Measurements from ENCODE around the gene CNKSR3.

The CNKSR3 gene

DNA sequence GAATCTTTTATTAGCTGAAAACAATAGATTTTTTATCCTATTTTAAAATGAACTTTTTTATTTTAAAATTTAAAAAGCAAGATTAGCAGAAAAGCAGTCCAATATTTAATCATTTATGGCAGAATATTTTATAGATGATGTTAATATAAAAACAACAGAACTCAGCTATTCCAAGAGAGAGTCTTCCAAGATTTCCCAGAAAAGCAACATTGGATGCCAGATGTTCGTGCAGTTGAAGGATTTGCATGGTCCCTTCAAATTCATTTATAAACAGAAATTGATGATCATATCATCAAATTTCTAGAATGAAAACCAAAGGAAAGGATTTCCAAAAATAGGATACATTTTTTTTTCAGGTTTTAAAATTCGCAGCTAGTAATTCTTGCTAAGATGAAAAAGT is 25.4 kb upstream of the CNKSR3 start:
- no peak overlapping the region for H3K18ac ChIP-seq (ENCODE audit: low read length)
- no peak overlapping the region for H3K27ac ChIP-seq (replicated peaks; ENCODE audit: low read length)
- H2AK5ac ChIP-seq (ENCODE audit: low read depth, low read length): no peak overlapping the region
- WGBS, 2 donors (ENCODE audit: extremely low coverage in 2 of 2, insufficient read length in 2 of 2, insufficient replicate concordance in 1 of 2): no CpG with 5 or more reads among the region's 2 CpGs
- H4K8ac ChIP-seq (ENCODE audit: low read depth, low read length): no peak overlapping the region
- no peak overlapping the region for H4K91ac ChIP-seq (ENCODE audit: low read depth, low read length, poor library complexity)
- no peak overlapping the region for H3K9ac ChIP-seq (ENCODE audit: low read depth, low read length, poor library complexity)
- no peak overlapping the region for H3K4ac ChIP-seq (ENCODE audit: low read length)
- no peaks in the 10 kb centered on the region for H3K9me3 ChIP-seq (replicated peaks in 1 of 2; ENCODE audit: control insufficient read depth in 2 of 2, insufficient read depth in 1 of 2, low read depth in 1 of 2, low read length in 2 of 2)
- peaks cover 9 to 16% of the 10 kb centered on the region in 2 donors for H3K4me1 ChIP-seq (ENCODE audit: control insufficient read depth in 2 of 2, insufficient read depth in 1 of 2, low read depth in 1 of 2, low read length in 2 of 2)
- H3K36me3 ChIP-seq (replicated peaks in 1 of 2; ENCODE audit: control insufficient read depth in 2 of 2, insufficient read depth in 2 of 2, low read length in 2 of 2): no peaks in the 10 kb centered on the region
- H3K4me3 ChIP-seq (ENCODE audit: low read length in 2 of 2): no peak overlapping the region
- H3K23ac ChIP-seq (ENCODE audit: low read depth, low read length, poor library complexity): no peak overlapping the region
- peaks cover 0 to 12% (median 0%) of the 10 kb centered on the region in 3 experiments for H3K27me3 ChIP-seq (ENCODE audit: control insufficient read depth in 3 of 3, insufficient read depth in 3 of 3, low read depth in 1 of 3, low read length in 3 of 3)
- no peaks in the 10 kb centered on the region for H3K79me1 ChIP-seq (ENCODE audit: low read depth, low read length)
- DNase-seq (ENCODE audit: low spot score): no peak
- H2BK120ac ChIP-seq (ENCODE audit: low read depth, low read length): no peak overlapping the region
- H3K4me2 ChIP-seq (ENCODE audit: insufficient read depth, low read length, poor library complexity, severe bottlenecking): no peak overlapping the region
- no peak overlapping the region for H2BK5ac ChIP-seq (ENCODE audit: low read length)
- no peak overlapping the region for H3K14ac ChIP-seq (ENCODE audit: low read length)
- H2BK15ac ChIP-seq (ENCODE audit: low read length): no peak overlapping the region
- H2BK12ac ChIP-seq (ENCODE audit: low read length): no peak overlapping the region
- H2AFZ ChIP-seq (ENCODE audit: low read length): no peak overlapping the region

- no peak overlapping the region for H3K4ac ChIP-seq (ENCODE audit: low read length)
- H4K8ac ChIP-seq (ENCODE audit: low read depth, low read length): no peak overlapping the region
- H4K91ac ChIP-seq (ENCODE audit: low read depth, low read length, poor library complexity): no peak overlapping the region
- no peak overlapping the region for H3K4me2 ChIP-seq (ENCODE audit: insufficient read depth, low read length, poor library complexity, severe bottlenecking)
- no peak overlapping the region for H2BK15ac ChIP-seq (ENCODE audit: low read length)
- H2AK5ac ChIP-seq (ENCODE audit: low read depth, low read length): no peak overlapping the region
- no peaks in the 10 kb centered on the region for H3K9me3 ChIP-seq (replicated peaks in 1 of 2; ENCODE audit: control insufficient read depth in 2 of 2, insufficient read depth in 1 of 2, low read depth in 1 of 2, low read length in 2 of 2)
- no peaks in the 10 kb centered on the region for H3K79me1 ChIP-seq (ENCODE audit: low read depth, low read length)
- no peak overlapping the region for H3K9ac ChIP-seq (ENCODE audit: low read depth, low read length, poor library complexity)
- no peak overlapping the region for H2BK12ac ChIP-seq (ENCODE audit: low read length)
- no peak overlapping the region for H3K18ac ChIP-seq (ENCODE audit: low read length)
- H2BK120ac ChIP-seq (ENCODE audit: low read depth, low read length): no peak overlapping the region
- no peak for DNase-seq (ENCODE audit: low spot score)
- no peak overlapping the region for H3K23ac ChIP-seq (ENCODE audit: low read depth, low read length, poor library complexity)
- no peaks in the 10 kb centered on the region for H3K36me3 ChIP-seq (replicated peaks in 1 of 2; ENCODE audit: control insufficient read depth in 2 of 2, insufficient read depth in 2 of 2, low read length in 2 of 2)
- H3K4me3 ChIP-seq (ENCODE audit: low read length in 2 of 2): no peak overlapping the region
- H2BK5ac ChIP-seq (ENCODE audit: low read length): no peak overlapping the region
- H3K14ac ChIP-seq (ENCODE audit: low read length): no peak overlapping the region
- no peak overlapping the region for H3K27ac ChIP-seq (replicated peaks; ENCODE audit: low read length)
- no peak overlapping the region for H2AFZ ChIP-seq (ENCODE audit: low read length)
- peaks cover 0 to 12% (median 0%) of the 10 kb centered on the region in 3 experiments for H3K27me3 ChIP-seq (ENCODE audit: control insufficient read depth in 3 of 3, insufficient read depth in 3 of 3, low read depth in 1 of 3, low read length in 3 of 3)
- peaks cover 9 to 16% of the 10 kb centered on the region in 2 donors for H3K4me1 ChIP-seq (ENCODE audit: control insufficient read depth in 2 of 2, insufficient read depth in 1 of 2, low read depth in 1 of 2, low read length in 2 of 2)
- WGBS, 2 donors (ENCODE audit: extremely low coverage in 2 of 2, insufficient read length in 2 of 2, insufficient replicate concordance in 1 of 2): no CpG with 5 or more reads among the region's 3 CpGs
These were observed 24.7 kb upstream of the CNKSR3 start for GRCh38 chr6:154535147-154535546.

GRCh38 chr6:154534531-154534930 is 24.0 kb upstream of the CNKSR3 start:
- H2BK12ac ChIP-seq (ENCODE audit: low read length): no peak overlapping the region
- no peak overlapping the region for H2BK120ac ChIP-seq (ENCODE audit: low read depth, low read length)
- no CpG with 5 or more reads among the region's 2 CpGs for WGBS, 2 donors (ENCODE audit: extremely low coverage in 2 of 2, insufficient read length in 2 of 2, insufficient replicate concordance in 1 of 2)
- no peaks in the 10 kb centered on the region for H3K79me1 ChIP-seq (ENCODE audit: low read depth, low read length)
- H3K9me3 ChIP-seq (replicated peaks in 1 of 2; ENCODE audit: control insufficient read depth in 2 of 2, insufficient read depth in 1 of 2, low read depth in 1 of 2, low read length in 2 of 2): no peaks in the 10 kb centered on the region
- no peak overlapping the region for H3K4me3 ChIP-seq (ENCODE audit: low read length in 2 of 2)
- H3K4ac ChIP-seq (ENCODE audit: low read length): no peak overlapping the region
- no peak overlapping the region for H3K14ac ChIP-seq (ENCODE audit: low read length)
- peaks cover 9 to 16% of the 10 kb centered on the region in 2 donors for H3K4me1 ChIP-seq (ENCODE audit: control insufficient read depth in 2 of 2, insufficient read depth in 1 of 2, low read depth in 1 of 2, low read length in 2 of 2)
- H4K91ac ChIP-seq (ENCODE audit: low read depth, low read length, poor library complexity): no peak overlapping the region
- H3K23ac ChIP-seq (ENCODE audit: low read depth, low read length, poor library complexity): no peak overlapping the region
- no peaks in the 10 kb centered on the region for H3K36me3 ChIP-seq (replicated peaks in 1 of 2; ENCODE audit: control insufficient read depth in 2 of 2, insufficient read depth in 2 of 2, low read length in 2 of 2)
- no peak overlapping the region for H3K27ac ChIP-seq (replicated peaks; ENCODE audit: low read length)
- no peak overlapping the region for H3K4me2 ChIP-seq (ENCODE audit: insufficient read depth, low read length, poor library complexity, severe bottlenecking)
- H3K27me3 ChIP-seq (ENCODE audit: control insufficient read depth in 3 of 3, insufficient read depth in 3 of 3, low read depth in 1 of 3, low read length in 3 of 3): peaks cover 0 to 12% (median 0%) of the 10 kb centered on the region in 3 experiments
- DNase-seq (ENCODE audit: low spot score): no peak
- no peak overlapping the region for H3K18ac ChIP-seq (ENCODE audit: low read length)
- H3K9ac ChIP-seq (ENCODE audit: low read depth, low read length, poor library complexity): no peak overlapping the region
- no peak overlapping the region for H2BK15ac ChIP-seq (ENCODE audit: low read length)
- H2AFZ ChIP-seq (ENCODE audit: low read length): no peak overlapping the region
- no peak overlapping the region for H2BK5ac ChIP-seq (ENCODE audit: low read length)
- no peak overlapping the region for H2AK5ac ChIP-seq (ENCODE audit: low read depth, low read length)
- H4K8ac ChIP-seq (ENCODE audit: low read depth, low read length): no peak overlapping the region

GRCh38 chr6:154532426-154532825 is 21.9 kb upstream of the CNKSR3 start:
- peaks cover 0 to 6% (median 0%) of the 10 kb centered on the region in 3 experiments for H3K27me3 ChIP-seq (ENCODE audit: control insufficient read depth in 3 of 3, insufficient read depth in 3 of 3, low read depth in 1 of 3, low read length in 3 of 3)
- H4K8ac ChIP-seq (ENCODE audit: low read depth, low read length): no peak overlapping the region
- H3K14ac ChIP-seq (ENCODE audit: low read length): no peak overlapping the region
- H3K18ac ChIP-seq (ENCODE audit: low read length): no peak overlapping the region
- H3K4me3 ChIP-seq (ENCODE audit: low read length in 2 of 2): no peak overlapping the region
- no peak overlapping the region for H3K27ac ChIP-seq (replicated peaks; ENCODE audit: low read length)
- H2BK12ac ChIP-seq (ENCODE audit: low read length): no peak overlapping the region
- H2BK5ac ChIP-seq (ENCODE audit: low read length): no peak overlapping the region
- H2BK120ac ChIP-seq (ENCODE audit: low read depth, low read length): no peak overlapping the region
- H3K9ac ChIP-seq (ENCODE audit: low read depth, low read length, poor library complexity): no peak overlapping the region
- H3K36me3 ChIP-seq (replicated peaks in 1 of 2; ENCODE audit: control insufficient read depth in 2 of 2, insufficient read depth in 2 of 2, low read length in 2 of 2): no peaks in the 10 kb centered on the region
- H2AK5ac ChIP-seq (ENCODE audit: low read depth, low read length): no peak overlapping the region
- DNase-seq (ENCODE audit: low spot score): no peak
- H3K79me1 ChIP-seq (ENCODE audit: low read depth, low read length): no peaks in the 10 kb centered on the region
- H4K91ac ChIP-seq (ENCODE audit: low read depth, low read length, poor library complexity): no peak overlapping the region
- no peak overlapping the region for H2AFZ ChIP-seq (ENCODE audit: low read length)
- no peak overlapping the region for H3K23ac ChIP-seq (ENCODE audit: low read depth, low read length, poor library complexity)
- no peaks in the 10 kb centered on the region for H3K9me3 ChIP-seq (replicated peaks in 1 of 2; ENCODE audit: control insufficient read depth in 2 of 2, insufficient read depth in 1 of 2, low read depth in 1 of 2, low read length in 2 of 2)
- peaks cover 2 to 12% of the 10 kb centered on the region in 2 donors for H3K4me1 ChIP-seq (ENCODE audit: control insufficient read depth in 2 of 2, insufficient read depth in 1 of 2, low read depth in 1 of 2, low read length in 2 of 2)
- WGBS, 2 donors (ENCODE audit: extremely low coverage in 2 of 2, insufficient read length in 2 of 2, insufficient replicate concordance in 1 of 2): no CpG with 5 or more reads among the region's 4 CpGs
- no peak overlapping the region for H3K4ac ChIP-seq (ENCODE audit: low read length)
- H2BK15ac ChIP-seq (ENCODE audit: low read length): no peak overlapping the region
- no peak overlapping the region for H3K4me2 ChIP-seq (ENCODE audit: insufficient read depth, low read length, poor library complexity, severe bottlenecking)
